Rectal smooth muscle tissue (tissue), 1 donor: ENCODE results near the gene MMP2.

Experiments used
- H3K27ac ChIP-seq: one replicate; pipeline ENCODE4 v1.7.0; 2013; ENCODE audit warnings: low read depth, low read length, inconsistent platforms
- H3K27me3 ChIP-seq: one replicate; pipeline ENCODE4 v1.7.0; 2013; ENCODE audit warnings: low read length; ENCODE audit not compliant: control insufficient read depth, insufficient read depth
- H3K36me3 ChIP-seq: one replicate; pipeline ENCODE4 v1.7.0; 2013; ENCODE audit warnings: low read length; ENCODE audit not compliant: control insufficient read depth, insufficient read depth
- H3K4me1 ChIP-seq: one replicate; pipeline ENCODE4 v1.7.0; 2013; ENCODE audit warnings: low read length; ENCODE audit not compliant: control insufficient read depth, insufficient read depth
- H3K4me3 ChIP-seq: one replicate; pipeline ENCODE4 v1.7.0; 2013; ENCODE audit warnings: low read length
- H3K9ac ChIP-seq: one replicate; pipeline ENCODE4 v1.7.0; 2013; ENCODE audit warnings: low read length

Gene MMP2

GRCh38 chr16:55452996-55453395 lies 26.0 kb upstream of the MMP2 start:
- no peaks in the 10 kb centered on the region for H3K36me3 ChIP-seq
- no peak overlapping the region for H3K4me3 ChIP-seq
- no peak overlapping the region for H3K9ac ChIP-seq
- no peak overlapping the region for H3K27ac ChIP-seq
- no peaks in the 10 kb centered on the region for H3K27me3 ChIP-seq
- no peaks in the 10 kb centered on the region for H3K4me1 ChIP-seq

DNA sequence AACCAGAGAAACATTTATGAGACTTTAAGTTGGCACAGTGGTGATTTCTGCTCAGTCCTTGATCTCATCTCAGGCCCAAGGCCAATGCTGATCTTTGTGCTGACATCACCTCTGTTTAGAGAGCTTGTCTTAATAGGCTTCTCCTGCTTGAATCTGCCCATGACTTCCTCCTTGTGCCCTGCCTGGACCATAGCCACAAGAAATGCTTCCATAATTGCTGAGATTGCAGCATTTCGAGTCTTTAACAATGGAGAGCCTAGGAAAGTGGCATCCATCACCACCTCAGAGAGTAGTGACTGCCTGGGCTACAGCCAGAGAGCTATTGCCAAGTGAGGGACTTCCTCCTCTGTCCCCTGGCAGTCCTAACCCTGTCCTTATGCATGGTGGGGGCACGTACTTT lies 25.1 kb upstream of the MMP2 start:
- H3K27me3 ChIP-seq: no peaks in the 10 kb centered on the region
- no peak overlapping the region for H3K27ac ChIP-seq
- H3K4me1 ChIP-seq: no peaks in the 10 kb centered on the region
- no peak overlapping the region for H3K9ac ChIP-seq
- no peak overlapping the region for H3K4me3 ChIP-seq
- H3K36me3 ChIP-seq: no peaks in the 10 kb centered on the region

GRCh38 chr16:55454861-55455260 lies 24.1 kb upstream of the MMP2 start:
- Histone ChIP-seq H3K9ac (no peak overlapping the region), H3K36me3 (no peaks in the 10 kb centered on the region), H3K27me3 (no peaks in the 10 kb centered on the region), H3K4me3 (no peak overlapping the region), H3K27ac (no peak overlapping the region), H3K4me1 (no peaks in the 10 kb centered on the region)

- no peaks in the 10 kb centered on the region for H3K27me3 ChIP-seq
- no peak overlapping the region for H3K27ac ChIP-seq
- H3K9ac ChIP-seq: no peak overlapping the region
- no peak overlapping the region for H3K4me3 ChIP-seq
- no peaks in the 10 kb centered on the region for H3K4me1 ChIP-seq
- no peaks in the 10 kb centered on the region for H3K36me3 ChIP-seq
These were observed 16.8 kb upstream of the MMP2 start for GRCh38 chr16:55462241-55462640.

DNA sequence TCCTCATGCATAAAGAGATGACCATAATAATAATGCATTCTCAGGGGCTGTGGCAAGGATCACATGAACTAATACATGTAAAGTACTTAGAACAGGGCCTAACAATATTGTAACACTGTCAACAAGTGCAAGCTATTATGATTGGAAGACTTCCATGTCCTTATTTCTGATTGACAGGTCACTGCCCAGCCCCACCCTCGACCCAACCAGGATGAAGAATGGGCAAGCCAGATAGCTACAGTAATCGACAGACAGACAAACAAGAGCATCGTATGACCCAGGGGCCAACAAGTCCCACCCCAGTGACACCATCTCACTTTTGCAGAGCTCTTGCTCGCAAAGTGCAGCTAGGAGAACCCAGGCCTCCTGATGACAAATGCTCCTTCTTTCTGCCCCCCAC lies 14.6 kb upstream of the MMP2 start:
- Histone ChIP-seq H3K36me3 (no peaks in the 10 kb centered on the region), H3K4me1 (no peaks in the 10 kb centered on the region), H3K27ac (no peak overlapping the region), H3K27me3 (no peaks in the 10 kb centered on the region), H3K4me3 (no peak overlapping the region), H3K9ac (no peak overlapping the region)

GRCh38 chr16:55465077-55465896 lies 13.7 kb upstream of the MMP2 start:
- H3K36me3 ChIP-seq: no peaks in the 10 kb centered on the region
- no peak overlapping the region for H3K4me3 ChIP-seq
- H3K9ac ChIP-seq: no peak overlapping the region
- H3K27me3 ChIP-seq: no peaks in the 10 kb centered on the region
- H3K4me1 ChIP-seq: peaks cover 1% of the 10 kb centered on the region
- no peak overlapping the region for H3K27ac ChIP-seq

- no peaks in the 10 kb centered on the region for H3K27me3 ChIP-seq
- no peak overlapping the region for H3K9ac ChIP-seq
- H3K4me1 ChIP-seq: peaks cover 3% of the 10 kb centered on the region
- no peak overlapping the region for H3K4me3 ChIP-seq
- H3K27ac ChIP-seq: no peak overlapping the region
- H3K36me3 ChIP-seq: no peaks in the 10 kb centered on the region
These were observed 12.8 kb upstream of the MMP2 start for GRCh38 chr16:55466209-55466608.

GRCh38 chr16:55467898-55468297 lies 11.1 kb upstream of the MMP2 start:
- Histone ChIP-seq H3K27ac (no peak overlapping the region), H3K4me1 (peaks cover 3% of the 10 kb centered on the region), H3K36me3 (no peaks in the 10 kb centered on the region), H3K4me3 (no peak overlapping the region), H3K27me3 (no peaks in the 10 kb centered on the region), H3K9ac (no peak overlapping the region)

DNA sequence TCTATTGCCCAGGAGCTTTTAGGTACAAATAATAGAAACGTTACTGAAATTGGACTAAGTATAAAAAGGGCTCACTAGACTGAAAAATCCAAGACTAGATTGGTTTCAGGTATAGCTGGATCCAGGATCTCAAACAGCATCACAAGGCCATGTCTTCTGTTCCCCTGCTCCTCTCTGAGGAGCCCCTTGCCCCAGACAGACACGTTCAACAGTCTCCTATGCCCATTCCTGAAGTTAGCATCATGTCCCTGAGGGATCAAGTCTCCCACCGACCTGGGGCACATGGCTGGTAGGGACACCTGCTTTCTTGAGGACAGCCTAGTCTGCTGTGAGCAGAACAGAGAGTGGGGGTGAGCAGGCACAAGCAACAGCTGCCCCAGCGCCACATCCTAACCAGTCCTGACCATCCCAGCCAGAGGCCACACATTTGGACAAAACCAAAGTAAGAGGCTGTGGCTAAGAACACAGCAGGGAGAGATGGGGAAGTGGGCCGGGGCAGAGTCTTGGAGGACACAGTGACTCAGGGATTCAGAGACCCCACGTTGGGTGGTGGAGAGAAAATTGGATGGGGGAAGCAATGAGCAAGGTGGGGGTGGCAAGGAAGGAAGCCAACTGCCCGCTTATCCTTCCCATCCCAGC lies 10.5 kb upstream of the MMP2 start:
- H3K4me1 ChIP-seq: peaks cover 3% of the 10 kb centered on the region
- no peak overlapping the region for H3K27ac ChIP-seq
- no peak overlapping the region for H3K4me3 ChIP-seq

GRCh38 chr16:55469821-55470532 lies 9.0 kb upstream of the MMP2 start:
- Histone ChIP-seq H3K4me3 (no peak overlapping the region), H3K4me1 (peaks cover 3% of the 10 kb centered on the region), H3K27ac (no peak overlapping the region)

More for the DNA sequence above, 10.5 kb upstream of the MMP2 start:
- H3K9ac ChIP-seq: no peak overlapping the region
- no peaks in the 10 kb centered on the region for H3K27me3 ChIP-seq
- no peaks in the 10 kb centered on the region for H3K36me3 ChIP-seq

GRCh38 chr16:55470533-55471371 lies 8.2 kb upstream of the MMP2 start:
- no peak overlapping the region for H3K4me3 ChIP-seq
- no peak overlapping the region for H3K9ac ChIP-seq
- no peaks in the 10 kb centered on the region for H3K36me3 ChIP-seq
- H3K4me1 ChIP-seq: peaks cover 3% of the 10 kb centered on the region
- H3K27me3 ChIP-seq: no peaks in the 10 kb centered on the region
- H3K27ac ChIP-seq: no peak overlapping the region

More at GRCh38 chr16:55469821-55470532, 9.0 kb upstream of the MMP2 start:
- Histone ChIP-seq H3K27me3 (no peaks in the 10 kb centered on the region), H3K9ac (no peak overlapping the region), H3K36me3 (no peaks in the 10 kb centered on the region)
